Activated CD8-positive, alpha-beta T cell treated with anti-CD3 and anti-CD28 coated beads for 36 hours (primary cell): ENCODE data around the gene SIRT5. TPM values are rescaled to one million over a fixed set of nuclear protein-coding genes. Genes with fewer than 3 reads are reported as not detected.
A peak's percentile ranks its signal among the peaks of the same experiment; 100 is the strongest.

ENCODE experiments used
- ATAC-seq: fragments of 200-7000 bp; cut with Tn5 transposase; one replicate; pipeline ENCODE4 v1.10.0; 2021; ENCODE audit warnings: mild to moderate bottlenecking, moderate library complexity
- CTCF ChIA-PET: fragments of 350-600 bp; sonication (Branson Sonifier 250); formaldehyde crosslinking; loops from one replicate; lab custom pipeline; 2021; ENCODE audit warnings: antibody characterized with exemption; lab: Charles Lee
- POLR2A ChIA-PET: fragments of 350-600 bp; sonication (Branson Sonifier 250); formaldehyde crosslinking; loops from one replicate; lab custom pipeline; 2021; ENCODE audit warnings: antibody characterized with exemption; lab: Charles Lee
- DNase-seq: peaks from one replicate; pipeline ENCODE4 v3.0.0-alpha.2; 2020
- H3K27ac Mint-ChIP-seq: one replicate; pipeline ENCODE4 v1.8.0; 2021; ENCODE audit warnings: mild to moderate bottlenecking, mixed read lengths
- H3K27me3 Mint-ChIP-seq: one replicate; pipeline ENCODE4 v1.8.0; 2021; ENCODE audit warnings: mixed read lengths
- H3K36me3 Mint-ChIP-seq: one replicate; pipeline ENCODE4 v1.8.0; 2021; ENCODE audit warnings: low read depth, mixed read lengths
- H3K4me1 Mint-ChIP-seq: one replicate; pipeline ENCODE4 v1.8.0; 2021; ENCODE audit warnings: low read depth, mixed read lengths
- H3K4me3 Mint-ChIP-seq: one replicate; pipeline ENCODE4 v1.8.0; 2021; ENCODE audit warnings: mild to moderate bottlenecking, moderate library complexity, mixed read lengths
- H3K9me3 Mint-ChIP-seq: one replicate; pipeline ENCODE4 v1.8.0; 2021; ENCODE audit warnings: mixed read lengths
- intact Hi-C: fragments of 100-400 bp; cut with micrococcal nuclease; formaldehyde crosslinking; loops from one replicate; pipeline ENCODE4 v1.10.0; 2022
- total RNA-seq, 2 experiments: library from RNA; stranded (reverse); gene quantifications; one replicate each; pipeline ENCODE4 v1.2.3, GENCODE V29; 2021
- TF ChIP-seq, protein P1 (sequence below): fragments of 200-600 bp; IDR thresholded peaks from one replicate; pipeline ENCODE4 v1.8.0; 2022; ENCODE audit warnings: antibody characterized with exemption, mild to moderate bottlenecking

SIRT5 gene
- total RNA-seq, 2 experiments from 2014 or later: 9.4 to 13.5 TPM

DNA sequence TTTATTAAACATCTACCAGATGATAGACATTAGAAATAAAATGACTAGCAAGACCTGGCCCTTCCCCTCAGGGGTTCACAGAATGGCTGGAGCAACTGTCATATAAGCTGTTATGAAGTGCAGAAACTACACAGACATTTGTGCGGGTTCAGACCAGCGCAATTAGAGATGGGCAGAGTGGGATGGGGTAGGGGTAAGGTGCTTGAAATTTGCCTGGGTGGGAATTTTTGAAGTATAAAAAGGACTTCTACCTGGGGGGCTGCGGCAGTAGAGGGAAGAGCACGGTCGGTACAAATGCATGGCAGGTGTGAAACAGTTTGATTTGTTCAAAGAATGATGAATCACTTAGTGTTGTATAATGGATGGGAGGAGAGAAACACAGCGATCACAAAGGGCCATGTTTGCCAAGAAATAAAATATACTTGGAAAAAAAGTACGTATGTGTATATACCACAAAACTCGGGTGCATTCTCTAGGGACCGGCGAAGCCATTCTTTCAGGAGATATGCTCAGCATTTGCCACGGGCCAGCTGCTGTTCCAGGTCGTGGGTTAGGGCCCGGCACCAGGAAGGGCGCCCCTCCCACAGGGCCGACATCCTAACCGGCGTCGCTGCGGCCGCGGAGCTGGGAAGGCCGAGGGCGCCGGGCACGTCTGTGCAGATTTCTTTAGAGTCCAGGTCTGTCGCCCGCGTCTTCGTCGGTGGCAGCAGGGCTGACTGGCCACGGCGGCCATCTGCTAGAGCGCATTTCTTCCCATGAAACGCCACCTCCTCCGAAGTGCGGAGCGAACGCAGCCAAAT is 39.9 kb downstream of the SIRT5 start:
- H3K36me3 Mint-ChIP-seq: peaks cover 39% of the 10 kb centered on the region
- ATAC-seq (peak; percentile 4), DNase-seq (peak; percentile 13)
- H3K27me3 Mint-ChIP-seq: no peaks in the 10 kb centered on the region
- no peaks in the 10 kb centered on the region for H3K9me3 Mint-ChIP-seq
- ChIA-PET CTCF (interaction anchor here (1.0 to 3.2 kb wide), 16 partner anchors 10 to 286 kb away, joined by 3 to 25 read pairs (median 6); partner anchors contain the start of genes RANBP9, SIRT5 and TBC1D7), POLR2A (interaction anchor here (0.8 to 3.7 kb wide), 13 partner anchors 21 to 286 kb away, joined by 3 to 21 read pairs (median 4); partner anchors contain the start of genes RANBP9, SIRT5 and TBC1D7)
- TF ChIP-seq, protein P1, sequence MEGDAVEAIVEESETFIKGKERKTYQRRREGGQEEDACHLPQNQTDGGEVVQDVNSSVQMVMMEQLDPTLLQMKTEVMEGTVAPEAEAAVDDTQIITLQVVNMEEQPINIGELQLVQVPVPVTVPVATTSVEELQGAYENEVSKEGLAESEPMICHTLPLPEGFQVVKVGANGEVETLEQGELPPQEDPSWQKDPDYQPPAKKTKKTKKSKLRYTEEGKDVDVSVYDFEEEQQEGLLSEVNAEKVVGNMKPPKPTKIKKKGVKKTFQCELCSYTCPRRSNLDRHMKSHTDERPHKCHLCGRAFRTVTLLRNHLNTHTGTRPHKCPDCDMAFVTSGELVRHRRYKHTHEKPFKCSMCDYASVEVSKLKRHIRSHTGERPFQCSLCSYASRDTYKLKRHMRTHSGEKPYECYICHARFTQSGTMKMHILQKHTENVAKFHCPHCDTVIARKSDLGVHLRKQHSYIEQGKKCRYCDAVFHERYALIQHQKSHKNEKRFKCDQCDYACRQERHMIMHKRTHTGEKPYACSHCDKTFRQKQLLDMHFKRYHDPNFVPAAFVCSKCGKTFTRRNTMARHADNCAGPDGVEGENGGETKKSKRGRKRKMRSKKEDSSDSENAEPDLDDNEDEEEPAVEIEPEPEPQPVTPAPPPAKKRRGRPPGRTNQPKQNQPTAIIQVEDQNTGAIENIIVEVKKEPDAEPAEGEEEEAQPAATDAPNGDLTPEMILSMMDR: no peak
- H3K4me3 Mint-ChIP-seq: peak overlapping the region; percentile 99
- intact Hi-C loops: loop anchor here (10.0 kb wide), 1 partner anchor 150 kb away; no protein-coding TSS in a partner anchor
- peaks cover 36% of the 10 kb centered on the region for H3K4me1 Mint-ChIP-seq
- peak overlapping the region; percentile 96 for H3K27ac Mint-ChIP-seq

DNA sequence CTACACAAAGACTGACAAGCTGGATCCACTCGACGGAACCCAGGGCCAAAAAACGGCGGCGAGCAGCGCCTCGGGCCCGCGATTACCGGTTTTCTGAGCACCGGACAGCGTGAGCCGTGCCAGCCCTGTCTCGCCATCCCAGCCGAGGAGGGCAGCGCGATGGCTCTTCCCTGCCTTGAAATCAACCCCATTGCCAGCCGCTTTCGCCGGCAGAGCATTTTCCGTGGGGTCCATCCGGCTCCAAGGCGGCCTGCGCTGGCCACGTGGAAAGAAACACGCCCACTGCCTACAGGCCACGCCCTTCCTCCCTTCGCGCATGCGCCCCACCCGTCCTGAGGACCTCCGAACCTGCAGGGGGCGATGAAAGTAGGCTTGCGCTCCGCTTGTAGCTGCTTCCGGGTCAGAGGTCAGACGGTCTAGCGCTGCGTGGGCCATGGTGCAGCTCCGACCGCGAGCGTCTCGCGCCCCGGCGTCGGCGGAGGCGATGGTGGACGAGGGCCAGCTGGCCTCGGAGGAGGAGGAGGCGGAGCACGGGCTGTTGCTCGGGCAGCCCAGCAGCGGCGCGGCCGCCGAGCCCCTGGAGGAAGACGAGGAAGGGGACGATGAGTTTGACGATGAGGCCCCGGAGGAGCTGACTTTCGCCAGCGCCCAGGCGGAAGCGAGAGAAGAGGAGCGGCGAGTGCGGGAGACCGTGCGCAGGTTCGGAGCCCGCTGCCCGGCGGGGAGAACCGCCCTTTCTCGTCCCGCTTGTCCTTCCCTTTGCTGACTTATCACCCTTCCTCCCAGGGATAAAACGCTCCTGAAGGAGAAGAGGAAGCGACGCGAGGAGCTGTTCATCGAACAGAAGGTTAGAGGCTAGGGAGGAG is 40.8 kb downstream of the SIRT5 start, which contains the start of gene NOL7:
TSS of gene NOL7 (plus strand) at position 410 of the 866 bp plus-strand sequence. CDS start at position 434, 24 bp downstream.
- POLR2A ChIA-PET: interaction anchor here (0.6 to 3.7 kb wide), 23 partner anchors 15 to 1692 kb away, joined by 3 to 21 read pairs (median 4); partner anchors contain the start of genes RANBP9, SIRT5 and TBC1D7
- Mint-ChIP-seq H3K27ac (peak within 1 kb of the TSS; percentile 96), H3K36me3 (peaks cover 41% of the 10 kb centered on the region), H3K4me3 (peak within 1 kb of the TSS; percentile 99), H3K27me3 (no peaks in the 10 kb centered on the region), H3K9me3 (no peaks in the 10 kb centered on the region), H3K4me1 (peaks cover 36% of the 10 kb centered on the region)
- CTCF ChIA-PET: interaction anchor here (0.6 to 3.2 kb wide), 34 partner anchors 10 to 451 kb away, joined by 3 to 25 read pairs (median 4); partner anchors contain the start of genes GFOD1, RANBP9, SIRT5 and TBC1D7
- ATAC-seq (peak; percentile 95), DNase-seq (peak; percentile 98)
- TF ChIP-seq, protein P1: peak; percentile 88
- intact Hi-C loops: loop anchor here (10.0 kb wide), 1 partner anchor 150 kb away; no protein-coding TSS in a partner anchor

DNA sequence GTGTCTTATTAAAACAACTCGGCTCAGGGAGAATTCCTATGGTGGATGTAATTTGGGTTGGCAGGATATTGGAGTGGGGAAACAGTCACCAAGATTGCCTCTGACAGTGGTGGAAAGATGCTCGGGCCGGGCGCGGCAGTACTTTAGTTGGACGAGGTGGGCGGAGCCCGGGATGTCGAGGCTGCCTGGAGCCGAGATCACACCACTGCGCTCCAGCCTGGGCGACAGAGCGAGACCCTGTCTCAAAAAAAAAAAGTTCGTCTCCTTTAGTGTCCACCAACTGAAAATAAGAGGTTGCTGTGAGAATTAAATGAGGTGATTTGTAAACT is 41.4 kb downstream of the SIRT5 start:
- TF ChIP-seq, protein P1: no peak
- DNase-seq (peak; percentile 66), ATAC-seq (peak; percentile 29)
- peak overlapping the region; percentile 99 for H3K4me3 Mint-ChIP-seq
- H3K27ac Mint-ChIP-seq: peak overlapping the region; percentile 96
- peaks cover 36% of the 10 kb centered on the region for H3K4me1 Mint-ChIP-seq
- ChIA-PET POLR2A (interaction anchor here (0.6 to 3.7 kb wide), 19 partner anchors 11 to 1692 kb away, joined by 3 to 21 read pairs (median 4); partner anchors contain the start of genes RANBP9, SIRT5 and TBC1D7), CTCF (interaction anchor here (0.6 to 3.2 kb wide), 37 partner anchors 9 to 451 kb away, joined by 3 to 25 read pairs (median 4); partner anchors contain the start of genes GFOD1, RANBP9, SIRT5 and TBC1D7)
- peaks cover 42% of the 10 kb centered on the region for H3K36me3 Mint-ChIP-seq
- H3K9me3 Mint-ChIP-seq: no peaks in the 10 kb centered on the region
- no peaks in the 10 kb centered on the region for H3K27me3 Mint-ChIP-seq
- intact Hi-C loops: loop anchor here (10.0 kb wide), 1 partner anchor 149 kb away; no protein-coding TSS in a partner anchor

DNA sequence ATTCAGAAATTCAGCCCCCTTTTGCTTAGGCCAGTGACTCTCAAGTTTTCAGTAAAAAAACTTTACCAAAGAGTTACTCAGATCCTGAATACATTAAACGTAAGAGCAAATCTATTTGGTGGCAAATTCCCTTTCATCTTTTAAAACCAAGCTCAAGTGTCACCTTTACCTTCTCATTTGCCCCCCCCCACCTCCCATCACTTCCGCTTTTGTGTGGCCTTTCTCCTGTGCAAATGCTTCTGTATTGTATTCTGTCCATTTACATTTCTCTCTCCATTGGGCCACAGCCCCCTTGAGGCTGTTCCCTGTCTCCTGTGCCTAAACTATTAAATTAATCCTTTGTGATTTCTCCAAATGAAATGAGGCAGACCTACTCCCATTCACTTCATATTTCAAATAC is 42.7 kb downstream of the SIRT5 start:
- Mint-ChIP-seq H3K27ac (peak overlapping the region; percentile 77), H3K36me3 (peaks cover 48% of the 10 kb centered on the region), H3K4me1 (peaks cover 29% of the 10 kb centered on the region), H3K9me3 (no peaks in the 10 kb centered on the region), H3K27me3 (no peaks in the 10 kb centered on the region), H3K4me3 (peak overlapping the region; percentile 99)
- TF ChIP-seq, protein P1: no peak
- CTCF ChIA-PET: interaction anchor here (0.9 to 3.2 kb wide), 9 partner anchors 8 to 177 kb away, joined by 3 to 22 read pairs (median 5); partner anchors contain the start of gene SIRT5
- no peak for DNase-seq
- POLR2A ChIA-PET: interaction anchor here (0.8 to 3.7 kb wide), 5 partner anchors 13 to 170 kb away, joined by 3 to 21 read pairs (median 4); partner anchors contain the start of gene SIRT5
- no peak for ATAC-seq
- intact Hi-C loops: loop anchor here (10.0 kb wide), 1 partner anchor 148 kb away; no protein-coding TSS in a partner anchor
